Osteoblast (primary cell): ENCODE data around the gene FKTN. TPM values are rescaled to one million over a fixed set of nuclear protein-coding genes. Genes with fewer than 3 reads are reported as not detected.

Source experiments
- DNase-seq: peaks from one replicate; pipeline ENCODE4 v3.0.0; 2011; ENCODE audit warnings: low spot score, mixed read lengths; ENCODE audit not compliant: insufficient read length; ENCODE audit errors: missing footprints
- H2AFZ ChIP-seq: 2 replicates; pipeline ENCODE4 v1.6.0; 2011; ENCODE audit warnings: mild to moderate bottlenecking, low read length
- H3K27ac ChIP-seq: 2 replicates; pipeline ENCODE4 v1.5.1; 2011; ENCODE audit warnings: mild to moderate bottlenecking, low read depth, low read length, moderate library complexity
- H3K27me3 ChIP-seq: 2 replicates; pipeline ENCODE4 v1.6.0; 2012; ENCODE audit warnings: mild to moderate bottlenecking, control low read depth, inconsistent platforms, low read length, moderate library complexity; ENCODE audit not compliant: insufficient read depth
- H3K36me3 ChIP-seq: 2 replicates; pipeline ENCODE4 v1.5.1; 2011; ENCODE audit warnings: mild to moderate bottlenecking, low read length, control low read depth, moderate library complexity; ENCODE audit not compliant: insufficient read depth
- H3K4me1 ChIP-seq: 2 replicates; pipeline ENCODE4 v1.5.1; 2011; ENCODE audit warnings: mild to moderate bottlenecking, low read length, control low read depth, moderate library complexity; ENCODE audit not compliant: insufficient read depth
- H3K4me2 ChIP-seq: 2 replicates; pipeline ENCODE4 v1.6.0; 2011; ENCODE audit warnings: mild to moderate bottlenecking, low read length; ENCODE audit not compliant: insufficient read depth
- H3K4me3 ChIP-seq: fragments of 200-600 bp; sonication (generic); 3 replicates; pipeline ENCODE4 v1.5.1; 2012; ENCODE audit warnings: mild to moderate bottlenecking, low read length, inconsistent platforms; ENCODE audit not compliant: insufficient read depth
- H3K79me2 ChIP-seq: 2 replicates; pipeline ENCODE4 v1.6.0; 2012; ENCODE audit warnings: mild to moderate bottlenecking, low read length, control low read depth, inconsistent platforms; ENCODE audit not compliant: insufficient read depth
- H3K9me3 ChIP-seq: 2 replicates; pipeline ENCODE4 v1.5.1; 2011; ENCODE audit warnings: low read depth, low read length, control low read depth
- H4K20me1 ChIP-seq: 2 replicates; pipeline ENCODE4 v1.6.0; 2012; ENCODE audit warnings: mild to moderate bottlenecking, low read length, control low read depth; ENCODE audit not compliant: insufficient read depth
- total RNA-seq: library from RNA; depleted of rRNA; stranded (reverse); fragments of >200 nt; gene quantifications from 2 replicates; pipeline ENCODE4 v1.2.3, GENCODE V29; 2012
- TF ChIP-seq, protein P1 (sequence below): IDR thresholded peaks from 2 replicates; pipeline ENCODE4 v1.5.1; 2011; ENCODE audit warnings: mild to moderate bottlenecking, low read depth, low read length, moderate library complexity; ENCODE audit errors: extremely low read depth

Gene FKTN
- total RNA-seq, 1 donor, result 21.0 TPM

- Histone ChIP-seq H3K27ac (no peak overlapping the region), H3K4me1 (no peaks in the 10 kb centered on the region), H4K20me1 (no peaks in the 10 kb centered on the region), H2AFZ (no peak overlapping the region), H3K9me3 (no peaks in the 10 kb centered on the region), H3K79me2 (no peaks in the 10 kb centered on the region), H3K4me3 (no peak overlapping the region), H3K36me3 (no peaks in the 10 kb centered on the region), H3K4me2 (no peak overlapping the region), H3K27me3 (no peaks in the 10 kb centered on the region)
- DNase-seq, result no peak
- TF ChIP-seq, protein P1, sequence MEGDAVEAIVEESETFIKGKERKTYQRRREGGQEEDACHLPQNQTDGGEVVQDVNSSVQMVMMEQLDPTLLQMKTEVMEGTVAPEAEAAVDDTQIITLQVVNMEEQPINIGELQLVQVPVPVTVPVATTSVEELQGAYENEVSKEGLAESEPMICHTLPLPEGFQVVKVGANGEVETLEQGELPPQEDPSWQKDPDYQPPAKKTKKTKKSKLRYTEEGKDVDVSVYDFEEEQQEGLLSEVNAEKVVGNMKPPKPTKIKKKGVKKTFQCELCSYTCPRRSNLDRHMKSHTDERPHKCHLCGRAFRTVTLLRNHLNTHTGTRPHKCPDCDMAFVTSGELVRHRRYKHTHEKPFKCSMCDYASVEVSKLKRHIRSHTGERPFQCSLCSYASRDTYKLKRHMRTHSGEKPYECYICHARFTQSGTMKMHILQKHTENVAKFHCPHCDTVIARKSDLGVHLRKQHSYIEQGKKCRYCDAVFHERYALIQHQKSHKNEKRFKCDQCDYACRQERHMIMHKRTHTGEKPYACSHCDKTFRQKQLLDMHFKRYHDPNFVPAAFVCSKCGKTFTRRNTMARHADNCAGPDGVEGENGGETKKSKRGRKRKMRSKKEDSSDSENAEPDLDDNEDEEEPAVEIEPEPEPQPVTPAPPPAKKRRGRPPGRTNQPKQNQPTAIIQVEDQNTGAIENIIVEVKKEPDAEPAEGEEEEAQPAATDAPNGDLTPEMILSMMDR, result no peak
Measured at GRCh38 chr9:105621001-105621400, 63.1 kb downstream of the FKTN start.

DNA sequence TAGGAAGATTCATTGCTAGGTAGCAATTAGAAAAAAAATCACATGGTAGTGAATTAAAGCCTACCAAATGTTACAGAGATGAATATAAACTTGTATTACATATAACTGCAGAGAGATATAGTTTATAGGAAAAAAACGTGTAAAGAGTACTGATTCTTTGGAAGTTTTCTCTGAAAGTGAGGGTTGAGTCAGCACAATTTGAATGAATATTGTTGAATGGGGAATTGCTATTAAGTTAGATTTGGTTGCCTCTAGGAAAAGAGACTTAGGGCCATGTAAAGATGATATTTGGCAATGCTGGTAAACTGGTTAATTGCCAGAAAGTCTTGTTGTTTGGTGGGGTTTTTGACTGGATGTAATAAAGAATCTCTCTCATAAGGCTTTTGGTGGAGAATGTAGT is 67.2 kb downstream of the FKTN start:
- H3K36me3 ChIP-seq, result no peaks in the 10 kb centered on the region
- no peaks in the 10 kb centered on the region for H3K79me2 ChIP-seq
- no peak for DNase-seq
- no peak overlapping the region for H3K4me3 ChIP-seq
- TF ChIP-seq, protein P1, result no peak
- no peaks in the 10 kb centered on the region for H3K9me3 ChIP-seq
- no peak overlapping the region for H2AFZ ChIP-seq
- no peaks in the 10 kb centered on the region for H3K27me3 ChIP-seq
- H3K27ac ChIP-seq, result no peak overlapping the region
- no peaks in the 10 kb centered on the region for H3K4me1 ChIP-seq
- no peaks in the 10 kb centered on the region for H4K20me1 ChIP-seq
- H3K4me2 ChIP-seq, result no peak overlapping the region

GRCh38 chr9:105632807-105633206 is 74.9 kb downstream of the FKTN start:
- Histone ChIP-seq H3K27ac (no peak overlapping the region), H3K9me3 (no peaks in the 10 kb centered on the region), H3K27me3 (no peaks in the 10 kb centered on the region), H3K79me2 (no peaks in the 10 kb centered on the region), H2AFZ (no peak overlapping the region), H4K20me1 (no peaks in the 10 kb centered on the region), H3K4me3 (no peak overlapping the region), H3K4me2 (no peak overlapping the region), H3K36me3 (no peaks in the 10 kb centered on the region), H3K4me1 (no peaks in the 10 kb centered on the region)
- TF ChIP-seq, protein P1, result no peak
- DNase-seq, result no peak

- no peaks in the 10 kb centered on the region for H3K79me2 ChIP-seq
- H3K36me3 ChIP-seq, result no peaks in the 10 kb centered on the region
- no peaks in the 10 kb centered on the region for H3K9me3 ChIP-seq
- no peak overlapping the region for H3K4me2 ChIP-seq
- no peak overlapping the region for H2AFZ ChIP-seq
- no peaks in the 10 kb centered on the region for H3K27me3 ChIP-seq
- H3K4me3 ChIP-seq, result no peak overlapping the region
- TF ChIP-seq, protein P1, result no peak
- no peaks in the 10 kb centered on the region for H3K4me1 ChIP-seq
- no peaks in the 10 kb centered on the region for H4K20me1 ChIP-seq
- no peak for DNase-seq
- no peak overlapping the region for H3K27ac ChIP-seq
Measured at GRCh38 chr9:105633411-105633810, 75.5 kb downstream of the FKTN start.
